HG03342 (cell line): ENCODE results near the gene FRY.

Experiments
- ATAC-seq: cut with Tn5 transposase; IDR thresholded peaks from one replicate; pipeline ENCODE4 v1.9.1; 2021; ENCODE audit warnings: mild to moderate bottlenecking, moderate library complexity; ENCODE audit not compliant: unreplicated experiment

FRY gene

DNA sequence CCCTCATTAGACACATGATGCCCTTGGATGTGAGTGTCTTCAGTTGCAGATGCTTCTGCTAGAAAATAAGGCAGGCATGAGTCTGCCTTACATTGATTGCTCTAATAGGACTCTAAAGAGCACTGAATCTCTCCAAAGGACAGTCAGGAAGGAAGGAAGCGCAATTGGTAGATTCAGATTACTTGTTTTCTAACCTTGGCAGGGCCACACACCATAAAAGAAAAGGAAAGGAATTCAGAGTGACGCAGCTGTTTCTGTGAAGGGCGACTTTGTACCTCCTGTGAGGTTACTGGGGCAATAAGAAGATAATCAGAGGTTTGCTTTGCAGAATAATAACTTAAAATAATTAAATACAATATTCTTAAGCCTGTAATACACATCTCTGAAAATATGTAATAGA lies 48.0 kb downstream of the FRY start:
- no peak for ATAC-seq

DNA sequence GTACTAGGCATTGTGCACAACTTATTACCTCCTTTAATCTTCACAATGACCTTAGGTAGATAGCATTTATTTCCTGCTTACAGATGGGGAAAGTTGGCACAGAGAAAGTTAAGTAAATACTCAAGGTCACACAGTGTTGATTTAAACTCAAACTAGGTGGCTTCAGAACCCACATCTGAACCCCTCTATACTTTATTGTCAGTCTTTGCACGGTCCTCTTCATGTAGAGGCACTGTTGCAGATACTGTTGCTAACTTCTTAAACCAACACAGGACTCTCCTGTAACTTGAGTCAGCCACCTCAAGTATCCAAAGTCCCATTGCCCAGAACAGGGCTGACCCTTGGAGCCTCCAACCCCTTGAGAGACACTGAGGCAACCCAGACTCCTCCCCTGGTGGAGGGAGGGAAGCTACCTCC lies 48.8 kb downstream of the FRY start:
- ATAC-seq: no peak

DNA sequence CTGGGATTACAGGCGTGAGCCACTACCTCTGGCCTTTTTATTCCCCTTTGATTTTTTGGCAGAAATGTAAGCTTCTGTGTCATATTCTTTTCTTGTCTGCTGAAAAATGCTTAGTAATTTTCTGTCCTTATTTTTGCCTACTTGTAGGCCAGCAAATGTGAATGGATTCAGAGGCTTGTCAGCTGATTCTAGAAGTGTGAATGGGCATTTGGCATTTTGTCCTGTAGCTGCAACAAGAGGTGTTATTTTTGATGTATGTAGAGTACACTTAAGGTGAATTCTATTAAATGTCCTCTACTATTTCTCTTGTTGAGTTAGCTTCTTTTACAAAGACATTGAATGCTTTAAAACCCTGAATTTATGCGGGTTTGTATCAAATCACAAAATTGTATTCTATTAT lies 50.0 kb downstream of the FRY start:
- no peak for ATAC-seq

DNA sequence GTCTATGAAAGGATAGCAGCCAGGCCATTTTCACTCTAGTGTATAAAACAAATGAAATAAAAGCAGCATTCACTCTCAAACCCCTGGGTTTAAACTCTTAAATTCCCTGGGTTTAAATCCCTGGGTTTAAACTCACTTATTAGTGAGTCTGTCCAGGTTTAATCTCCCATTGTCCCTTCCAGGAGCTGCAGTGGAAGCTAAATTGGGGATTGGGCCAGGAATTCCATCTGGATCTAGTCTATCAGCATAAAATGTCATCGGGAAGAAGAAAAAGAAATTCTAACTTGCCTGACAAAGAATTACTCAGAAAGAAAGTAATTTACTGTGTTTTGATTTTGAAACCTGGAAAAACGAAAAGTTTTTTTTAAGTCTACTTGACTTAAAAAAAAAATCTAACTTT lies 54.8 kb downstream of the FRY start:
- no peak for ATAC-seq

DNA sequence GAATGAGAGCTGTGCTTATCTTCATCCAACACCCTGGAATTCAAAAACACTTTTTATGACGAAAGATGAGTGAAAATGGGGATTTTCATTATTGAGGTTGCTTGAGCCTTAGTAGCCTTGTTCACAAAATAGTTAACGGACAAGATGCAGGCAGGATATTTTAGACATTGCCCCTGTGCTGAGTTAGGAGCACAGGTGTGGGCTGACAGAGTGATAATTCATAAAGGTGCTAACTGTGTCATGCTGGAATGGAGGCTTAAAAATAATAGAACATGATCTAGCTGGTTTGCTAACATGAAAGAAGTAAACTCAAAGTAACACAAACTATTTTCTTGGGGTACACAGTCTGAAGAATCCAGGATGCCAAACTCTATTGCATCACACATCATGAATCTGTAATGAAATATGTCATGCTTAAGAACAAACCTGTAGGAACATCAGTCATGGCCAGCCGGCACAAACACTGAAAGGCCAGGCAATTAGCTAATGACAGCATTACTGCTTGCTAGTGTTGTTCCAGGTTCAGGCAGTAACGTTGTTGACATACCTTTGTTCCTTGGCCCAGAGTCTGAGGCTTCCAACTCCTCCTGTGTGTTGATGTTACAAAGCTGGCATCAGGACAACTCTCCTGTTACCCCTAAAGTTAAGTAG lies 55.3 kb downstream of the FRY start:
- no peak for ATAC-seq

DNA sequence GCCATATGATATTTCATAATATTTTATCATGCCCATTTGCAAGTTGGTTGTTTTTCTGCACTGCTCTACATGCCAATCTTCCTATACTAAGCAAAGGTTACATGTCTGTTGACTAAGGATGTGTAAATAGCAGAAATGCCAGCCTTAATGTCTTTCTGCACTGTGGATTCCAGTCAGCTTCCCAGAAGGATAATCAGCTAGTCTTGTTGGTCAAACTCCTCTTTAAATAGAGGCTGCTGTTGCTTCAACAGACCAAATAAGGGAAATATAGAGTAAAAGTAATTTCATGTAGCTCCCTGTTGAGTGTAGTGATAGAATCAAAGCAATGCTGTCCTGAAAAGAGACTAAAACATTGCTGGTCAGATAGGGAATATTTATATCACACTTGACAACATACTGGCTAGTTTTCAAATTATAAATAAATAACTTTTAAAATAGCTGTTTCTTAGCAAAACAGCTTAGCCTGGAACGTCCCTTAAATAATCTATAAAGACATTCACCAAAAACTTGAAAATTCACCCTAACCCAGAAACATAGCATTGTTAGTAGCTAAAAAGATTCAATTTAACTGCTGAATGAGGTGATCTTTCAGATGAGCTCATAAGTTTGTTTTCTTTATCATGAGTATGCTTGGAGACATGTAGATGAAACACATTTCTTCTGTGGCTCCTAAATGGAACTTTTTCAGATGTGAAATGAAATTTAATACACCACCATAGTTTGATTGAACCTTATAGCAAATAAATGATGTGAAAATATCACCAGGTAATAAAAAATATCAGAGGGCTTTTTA lies 56.6 kb downstream of the FRY start:
- no peak for ATAC-seq

DNA sequence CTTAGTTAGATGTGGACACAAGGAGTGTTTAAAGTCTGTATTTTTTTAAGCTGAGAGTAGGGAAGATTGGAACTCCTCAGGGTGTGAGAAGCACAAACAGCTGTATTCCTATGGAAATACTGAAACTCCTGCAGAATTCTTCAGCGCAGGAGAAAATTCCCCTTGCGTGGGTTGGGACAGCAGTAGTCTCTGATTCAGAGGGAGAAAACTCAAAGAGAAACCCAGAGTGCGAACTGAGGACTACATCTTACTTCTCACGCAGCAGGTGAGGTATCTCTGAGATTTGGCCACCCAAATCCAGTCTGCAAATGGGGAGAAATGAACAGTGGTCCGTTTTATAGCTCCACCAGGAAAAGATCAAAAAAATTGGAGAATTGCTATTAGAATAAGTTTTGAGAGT lies 60.9 kb downstream of the FRY start:
- ATAC-seq: no peak

DNA sequence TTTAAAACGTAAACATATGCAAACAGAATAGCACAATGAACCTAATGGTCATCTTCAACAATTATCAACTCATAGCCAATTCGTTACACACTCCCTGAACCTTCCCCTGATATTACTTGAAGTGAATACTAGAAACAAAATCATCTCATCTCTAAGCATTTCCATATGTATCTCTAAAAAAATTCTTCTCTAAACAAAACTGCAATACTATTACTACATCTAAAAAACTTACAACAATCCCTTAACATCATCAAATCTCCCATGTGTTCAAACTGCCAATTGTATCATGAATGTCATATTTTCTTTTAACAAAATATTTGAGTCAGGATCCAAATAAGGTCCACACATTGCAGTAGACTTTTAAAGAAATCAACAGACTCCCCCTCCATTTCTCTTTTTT lies 61.4 kb downstream of the FRY start:
- ATAC-seq: no peak

DNA sequence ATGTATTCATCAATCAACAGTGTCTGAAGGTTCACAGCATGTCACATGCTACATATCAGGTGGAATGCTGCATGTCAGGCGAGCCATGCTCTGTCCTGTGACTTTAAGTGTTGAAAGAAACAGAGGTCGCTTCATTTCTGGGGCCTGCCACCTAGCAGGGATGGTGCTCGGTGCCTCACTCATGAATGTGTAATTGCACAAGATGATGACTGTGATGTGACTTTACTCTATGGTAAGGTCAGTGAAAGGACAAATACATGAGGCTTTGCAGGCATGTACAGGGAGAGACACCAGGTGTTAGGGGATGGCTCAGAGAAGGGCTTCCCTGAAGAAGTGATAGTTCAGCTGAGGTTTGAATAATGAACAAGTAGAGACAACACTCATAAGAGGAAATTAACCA lies 66.7 kb downstream of the FRY start:
- no peak for ATAC-seq

DNA sequence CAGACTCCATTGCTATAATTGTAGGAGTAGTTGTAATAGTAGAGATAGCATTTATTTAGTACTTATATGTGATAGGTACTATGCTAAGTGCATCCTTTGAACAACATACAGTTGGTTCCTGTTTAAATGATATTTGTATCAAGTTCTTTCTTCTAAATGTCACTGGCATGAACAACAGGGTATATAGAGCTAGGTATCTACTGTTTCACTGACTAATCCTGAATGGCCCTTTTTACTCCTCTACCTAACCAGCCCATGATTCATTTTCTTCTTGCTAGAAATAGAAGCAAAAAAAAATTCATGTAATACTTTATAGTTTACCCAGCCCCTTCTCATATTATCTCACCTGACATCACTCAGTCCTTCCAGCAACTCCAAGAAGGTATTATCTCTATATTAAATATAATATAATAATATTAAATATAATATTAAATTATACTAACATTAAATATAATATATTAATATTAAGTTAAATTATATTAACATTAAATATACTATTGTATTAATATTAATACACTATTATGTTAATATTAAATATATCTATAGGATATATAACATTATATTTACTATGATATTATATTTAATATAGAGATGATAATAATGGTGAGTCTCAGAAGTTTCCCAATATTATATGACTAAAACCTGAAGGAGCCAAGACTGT lies 74.2 kb downstream of the FRY start:
- ATAC-seq: no peak

DNA sequence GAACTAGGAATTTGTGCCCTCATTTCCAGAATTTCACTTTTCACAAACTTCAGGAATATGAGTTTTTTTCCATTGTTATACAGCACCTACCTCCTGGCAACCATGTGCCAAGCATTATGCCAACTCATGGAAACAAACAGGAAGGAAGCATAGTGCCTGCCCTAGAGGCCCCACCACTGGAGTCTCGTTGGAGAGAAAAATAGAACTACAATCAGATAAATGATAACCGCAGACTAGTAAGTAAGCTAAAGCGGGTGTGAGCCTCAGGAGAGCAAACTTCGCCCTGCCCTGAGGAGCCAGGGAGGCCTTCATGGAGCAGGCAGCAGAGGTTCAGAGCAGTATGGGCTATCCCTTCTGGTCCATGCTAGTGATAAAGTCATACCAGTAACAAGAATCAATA lies 75.9 kb downstream of the FRY start:
- no peak for ATAC-seq

DNA sequence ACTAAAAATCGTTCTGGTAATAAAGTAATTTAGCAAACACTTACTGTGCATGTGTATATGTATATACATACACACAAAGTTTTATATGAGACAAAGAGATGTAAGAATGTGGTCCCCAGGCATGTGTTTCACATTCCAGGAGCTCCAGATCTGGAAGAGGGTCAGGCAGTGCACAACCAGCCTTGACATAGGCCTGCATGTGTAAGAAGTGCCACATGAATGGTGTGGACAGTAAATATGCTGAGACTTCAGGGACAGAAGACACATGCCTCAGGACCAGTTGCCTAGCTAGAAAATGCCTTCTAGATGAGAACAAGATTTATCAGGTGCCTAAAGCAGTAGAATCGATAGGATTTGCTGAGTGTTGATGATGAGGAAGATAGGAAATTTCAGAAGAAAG lies 76.4 kb downstream of the FRY start:
- no peak for ATAC-seq

DNA sequence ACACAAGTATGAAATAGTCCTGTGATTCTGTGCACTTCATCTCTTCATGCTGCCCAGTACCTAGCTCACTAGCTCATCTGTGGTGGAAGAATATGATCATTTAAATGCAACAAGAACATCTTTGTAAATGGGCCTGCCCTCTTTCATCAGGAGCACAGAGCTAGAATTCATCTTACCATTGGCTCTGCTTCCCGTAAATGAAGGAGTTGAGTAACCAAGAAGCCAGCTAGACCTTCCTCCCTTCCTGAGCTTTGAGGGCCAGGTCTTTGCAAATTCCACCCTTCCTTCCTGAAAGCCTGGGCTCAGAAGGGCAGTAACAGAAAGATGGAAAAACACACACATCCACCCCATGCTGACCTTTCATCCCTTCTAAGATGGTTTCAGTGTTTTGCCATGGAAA lies 82.0 kb downstream of the FRY start:
- no peak for ATAC-seq

DNA sequence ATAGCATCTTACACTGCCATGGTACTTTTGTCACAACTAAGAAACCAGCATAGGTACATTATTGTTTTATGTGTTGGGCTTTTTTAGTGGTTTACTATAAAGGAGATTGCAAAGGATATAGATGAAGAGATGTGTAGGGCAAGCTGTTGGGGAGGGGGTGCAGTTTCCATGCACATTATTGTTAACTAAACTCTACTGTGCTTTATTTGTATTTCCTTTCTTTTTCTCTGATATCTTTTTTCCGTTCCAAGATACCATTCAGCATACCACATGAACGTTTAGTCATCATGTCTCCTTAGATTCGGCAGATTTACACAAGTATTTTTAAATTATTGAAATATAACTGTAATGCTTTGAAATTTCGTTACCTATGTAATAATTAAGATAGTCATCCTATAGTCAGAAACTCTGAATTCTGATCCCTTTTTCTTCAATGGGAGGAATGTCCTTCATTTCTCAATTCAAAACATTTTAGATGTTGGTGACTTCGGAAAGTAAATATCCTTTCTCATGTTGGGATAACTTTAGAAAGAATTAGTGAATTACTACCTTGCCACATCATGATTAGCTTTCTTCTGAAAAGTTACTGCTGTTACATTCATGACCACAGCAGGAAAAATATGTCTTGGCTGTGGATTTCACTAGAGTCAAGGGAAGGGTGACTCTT lies 82.8 kb downstream of the FRY start:
- no peak for ATAC-seq

DNA sequence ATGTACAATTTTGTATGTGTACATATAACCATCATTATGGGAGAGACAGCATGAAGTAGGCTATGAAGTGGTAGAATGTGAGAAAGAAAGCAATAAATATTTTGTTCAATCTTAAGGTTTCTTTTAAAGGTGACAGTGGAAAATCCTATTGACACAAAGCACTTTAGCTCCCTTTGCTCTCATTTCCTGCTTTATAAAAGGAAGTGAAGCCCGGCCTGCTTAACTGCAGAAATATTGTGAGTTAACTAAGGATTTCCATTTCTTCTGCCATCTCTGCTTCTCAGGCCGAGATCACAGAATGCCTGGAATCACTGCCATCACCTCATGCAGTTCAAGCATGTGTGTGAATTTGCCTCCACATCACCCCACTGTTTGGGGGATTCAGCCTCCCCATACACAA lies 83.5 kb downstream of the FRY start:
- ATAC-seq: no peak

DNA sequence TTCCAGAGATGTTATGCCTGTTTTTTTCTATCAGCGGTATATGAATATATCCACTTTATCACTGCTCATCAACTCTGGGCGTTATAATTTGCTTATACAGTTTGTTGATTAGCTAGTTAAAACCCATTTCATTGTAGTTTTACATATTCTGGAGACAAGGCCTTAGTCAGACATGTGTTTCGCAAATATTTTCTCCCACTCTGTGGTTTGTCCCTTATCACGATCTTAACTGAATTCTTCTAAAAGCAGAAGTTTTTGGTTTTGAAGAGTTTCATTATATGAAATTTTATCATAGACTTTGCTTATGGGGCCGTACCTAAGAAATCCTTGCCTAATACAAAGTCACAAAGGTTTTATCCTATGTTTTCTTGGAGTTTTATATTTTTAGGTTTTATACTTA lies 84.6 kb downstream of the FRY start:
- no peak for ATAC-seq

DNA sequence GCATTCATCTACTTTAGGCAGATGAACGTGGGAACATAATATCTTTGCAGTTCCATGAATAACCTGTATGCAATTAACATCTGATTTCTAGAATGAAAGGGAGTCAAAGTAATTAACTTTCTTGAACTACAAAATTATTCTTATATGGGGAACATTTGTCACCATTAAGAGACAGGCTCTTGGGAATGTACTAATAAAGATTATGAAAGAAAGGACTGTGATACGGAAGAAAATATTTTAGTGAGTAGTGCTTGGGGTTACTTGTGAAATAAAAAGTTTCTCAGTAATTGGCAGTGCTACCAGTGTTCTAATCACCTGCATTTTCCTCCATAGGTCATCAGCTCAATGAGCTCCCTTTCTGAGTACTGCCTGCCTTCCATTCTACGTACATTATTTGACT lies 85.4 kb downstream of the FRY start:
- ATAC-seq: no peak

DNA sequence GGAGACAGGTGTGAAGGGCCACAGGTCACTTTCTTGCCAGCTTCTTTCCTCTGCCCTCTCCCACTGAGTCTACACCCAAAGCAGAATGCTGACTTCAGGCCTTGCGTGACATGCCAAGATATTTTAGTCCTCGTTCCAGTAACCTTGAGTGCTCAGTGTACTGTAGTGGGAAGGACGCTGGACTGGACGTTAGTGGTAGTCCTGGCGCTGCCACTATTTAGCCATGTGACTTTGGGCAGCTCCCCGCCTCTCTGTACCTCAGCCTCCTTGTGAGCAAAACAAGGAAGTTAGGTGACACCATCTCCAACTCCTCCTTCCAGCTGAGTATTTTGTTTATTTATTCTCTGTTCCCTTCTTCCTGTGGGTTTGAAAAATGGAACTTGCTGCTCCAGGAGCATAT lies 86.1 kb downstream of the FRY start:
- no peak for ATAC-seq

DNA sequence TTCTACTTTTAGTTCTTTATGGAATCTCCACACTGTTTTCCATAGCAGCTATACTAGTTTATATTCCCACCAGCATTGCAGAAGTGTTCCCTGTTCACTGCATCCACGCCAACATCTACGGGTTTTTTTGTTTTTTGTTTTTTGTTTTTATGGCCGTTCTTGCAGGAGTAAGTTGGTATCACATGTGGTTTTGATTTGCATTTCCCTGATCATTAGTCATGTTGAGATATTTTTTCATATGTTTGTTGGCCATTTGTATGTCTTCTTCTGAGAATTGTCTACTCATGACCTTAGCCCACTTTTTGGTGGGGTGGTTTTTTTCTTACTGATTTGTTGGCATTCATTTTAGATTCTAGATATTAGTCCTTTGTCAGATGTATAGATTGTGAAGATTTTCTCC lies 89.7 kb downstream of the FRY start:
- ATAC-seq: no peak

DNA sequence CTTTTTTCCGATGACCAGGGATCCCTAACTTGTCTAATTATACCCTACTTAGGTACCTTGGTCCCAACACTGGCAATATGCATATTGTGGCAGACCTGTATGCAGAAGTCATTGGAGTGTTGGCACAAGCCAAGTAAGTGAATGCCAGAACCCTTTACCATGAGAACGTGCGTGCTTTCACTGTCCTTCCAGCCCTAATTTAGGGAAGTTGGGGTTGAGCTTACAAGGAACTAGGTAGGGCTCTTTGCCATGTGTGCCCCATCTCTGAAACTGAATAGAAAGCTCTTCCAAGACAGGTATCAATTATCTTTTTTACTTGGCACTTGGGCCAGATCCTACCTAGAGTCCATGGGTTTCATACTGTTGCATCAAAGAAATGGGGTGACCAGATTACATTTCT lies 93.2 kb downstream of the FRY start:
- ATAC-seq: no peak

DNA sequence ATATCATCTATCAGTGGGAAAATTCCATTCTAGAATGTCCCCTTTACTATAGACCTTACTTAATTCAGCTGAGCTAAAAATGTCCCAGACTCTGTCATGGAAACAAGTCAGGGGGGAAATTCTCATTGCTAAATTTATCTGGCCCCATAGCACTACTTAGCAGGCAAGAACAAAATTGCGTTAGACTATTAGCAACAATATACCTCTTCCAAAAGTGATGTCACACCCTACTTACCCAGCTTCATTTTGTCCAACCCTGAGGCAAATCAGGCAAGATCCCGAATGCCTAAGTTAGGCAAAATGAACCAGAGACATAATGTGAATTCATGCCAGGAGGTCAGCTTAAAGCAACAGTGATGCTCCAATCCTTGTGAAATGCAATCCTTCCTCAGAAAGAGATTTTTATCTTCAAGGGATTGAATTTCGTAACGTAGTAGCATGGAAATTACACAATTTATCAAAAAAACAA lies 93.7 kb downstream of the FRY start:
- ATAC-seq: no peak

DNA sequence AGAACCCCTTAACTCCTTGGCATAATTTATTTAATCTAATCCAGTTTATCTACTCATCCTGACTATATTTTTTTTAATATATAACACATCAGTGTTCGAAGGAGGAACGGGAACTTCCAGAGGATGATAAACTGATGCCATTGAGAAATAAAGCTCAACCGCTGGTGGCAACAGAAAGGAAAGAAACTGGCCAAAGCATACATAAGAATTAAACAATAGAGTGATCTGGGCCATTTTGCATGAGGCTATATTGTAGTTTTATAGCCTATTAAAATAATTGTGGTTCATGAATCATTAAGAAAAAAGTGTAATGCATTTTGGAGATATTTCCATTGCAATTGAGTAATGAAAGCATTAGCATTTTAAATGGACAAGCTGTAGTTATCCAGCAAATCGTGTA lies 94.2 kb downstream of the FRY start:
- no peak for ATAC-seq
